GM19043 (cell line): ENCODE data around the gene FOXN3.
"Not testable (repeated sequence)": the region's sequence is repeated elsewhere in the genome, so short reads cannot be mapped to it uniquely, and the experiment has no call there.

ENCODE experiments used
- ATAC-seq: cut with Tn5 transposase; IDR thresholded peaks from one replicate; pipeline ENCODE4 v1.9.1; 2021; ENCODE audit warnings: low read depth; ENCODE audit not compliant: unreplicated experiment

Gene FOXN3

DNA sequence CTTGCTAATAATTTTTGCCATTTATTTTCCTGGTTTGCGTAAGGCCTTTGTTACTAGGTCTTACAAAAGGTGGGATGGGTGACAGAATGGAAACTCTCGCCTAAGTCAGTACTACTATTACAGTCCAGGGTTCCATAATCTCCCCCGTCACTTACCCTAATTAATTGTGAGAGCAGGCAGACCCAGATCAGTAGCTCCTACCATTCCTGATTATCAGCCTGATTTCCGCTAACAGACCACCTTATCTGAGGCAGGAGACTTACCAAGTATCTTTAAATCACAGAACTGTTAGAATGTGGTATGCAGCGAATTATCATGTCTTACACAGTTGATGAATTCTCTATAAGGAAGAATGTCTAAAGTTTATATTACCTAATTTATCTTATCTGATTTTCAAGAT is 234.7 kb downstream of the FOXN3 start:
- ATAC-seq: no peak

GRCh38 chr14:89180546-89180945 is 236.5 kb downstream of the FOXN3 start:
- no peak for ATAC-seq

- ATAC-seq: no peak
Observed at GRCh38 chr14:89179891-89180404, 237.1 kb downstream of the FOXN3 start.

DNA sequence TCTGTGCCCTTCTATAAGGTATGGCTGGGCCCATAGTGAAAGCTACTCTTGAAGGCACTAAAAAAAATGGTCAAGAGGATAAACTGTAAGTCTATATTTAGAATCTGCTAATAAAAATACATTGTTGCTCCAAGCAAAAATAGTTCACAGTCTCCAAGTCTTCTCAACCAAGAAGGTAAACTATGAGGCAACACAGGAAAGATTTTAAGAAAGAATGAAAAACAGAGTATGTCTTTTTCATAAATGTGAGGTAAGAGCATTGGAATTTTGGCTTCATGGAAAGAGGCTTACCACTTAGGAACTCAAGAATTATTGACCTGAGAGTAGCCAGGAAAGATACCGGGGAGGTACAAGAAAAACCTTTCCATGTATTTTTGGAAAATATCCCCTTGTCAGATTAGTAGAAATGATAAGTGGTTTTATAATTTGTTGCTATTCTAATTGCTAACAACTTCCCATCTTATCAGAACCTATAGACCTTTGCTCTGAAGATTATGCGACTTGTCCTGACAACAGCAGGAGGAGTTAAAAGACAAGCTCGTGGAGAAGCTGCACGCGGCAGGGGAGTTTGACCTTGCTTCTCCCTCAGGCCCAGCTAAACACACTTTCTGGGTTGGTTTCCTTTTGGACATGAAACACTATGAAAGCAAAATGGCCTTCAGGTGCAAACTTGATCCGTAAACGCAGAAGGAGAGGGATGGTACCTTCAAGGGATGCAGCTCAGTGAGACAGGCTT is 238.1 kb downstream of the FOXN3 start:
- no peak for ATAC-seq

- ATAC-seq: no peak
Observed at GRCh38 chr14:89178376-89178775, 238.7 kb downstream of the FOXN3 start.

- ATAC-seq: no peak
Observed at GRCh38 chr14:89175881-89176799, 240.9 kb downstream of the FOXN3 start.

- no peak for ATAC-seq
Observed at GRCh38 chr14:89171628-89172027, 245.4 kb downstream of the FOXN3 start.

DNA sequence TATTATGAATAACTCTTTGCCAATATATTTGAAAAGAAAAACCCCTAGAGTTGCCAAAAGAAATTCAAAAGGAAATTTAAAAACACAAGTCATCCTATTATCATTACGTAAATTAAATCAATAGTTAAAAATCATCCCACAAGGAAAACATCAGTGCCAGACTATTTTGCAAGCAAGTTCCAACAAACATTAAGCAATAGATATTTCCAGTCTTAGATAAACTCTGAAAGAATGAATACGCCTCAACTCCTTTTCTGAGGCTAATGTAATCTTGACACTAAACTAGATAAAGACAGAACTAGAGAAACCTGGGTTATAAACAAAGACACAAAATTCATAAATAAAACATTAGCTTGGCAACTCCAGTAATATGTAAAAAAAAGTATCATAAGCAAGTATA is 245.9 kb downstream of the FOXN3 start:
- ATAC-seq: no peak

DNA sequence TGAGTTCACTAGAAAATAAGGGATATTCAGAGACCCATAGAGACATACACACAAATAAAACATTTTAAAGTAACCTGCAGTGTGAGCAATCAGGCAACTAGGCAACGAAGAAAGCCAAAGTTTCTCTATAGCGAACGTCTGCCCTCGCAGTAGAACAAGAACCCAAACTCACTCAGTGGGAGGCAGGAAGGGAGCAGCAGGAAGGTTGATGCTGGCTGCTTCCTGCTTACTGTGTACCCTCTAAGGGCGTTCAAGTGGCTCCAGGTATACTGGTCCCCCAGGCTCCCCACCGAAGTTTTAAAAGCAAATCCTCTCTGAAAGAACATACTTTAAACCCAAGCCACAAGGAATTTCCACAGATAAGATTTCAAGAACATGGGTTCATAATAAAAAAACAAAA is 249.3 kb downstream of the FOXN3 start:
- no peak for ATAC-seq

DNA sequence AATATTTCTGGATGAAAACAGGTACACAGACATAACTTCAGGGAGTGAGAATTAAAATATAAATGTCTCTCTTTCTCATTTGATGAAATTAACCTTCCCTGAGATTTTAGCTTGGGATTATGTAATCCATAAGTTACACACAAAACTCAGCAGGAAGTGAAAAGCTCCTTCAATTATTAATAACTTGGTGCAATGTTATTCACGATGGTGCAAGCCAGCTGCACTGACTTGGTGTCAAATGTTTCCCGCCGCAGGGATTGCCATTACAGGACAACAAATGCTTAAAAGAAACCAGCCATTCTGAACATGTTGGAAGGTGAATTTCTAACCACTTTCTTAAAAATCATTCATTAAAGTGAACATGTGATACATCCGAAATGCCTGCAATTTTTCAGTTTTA is 250.4 kb downstream of the FOXN3 start:
- ATAC-seq: no peak

DNA sequence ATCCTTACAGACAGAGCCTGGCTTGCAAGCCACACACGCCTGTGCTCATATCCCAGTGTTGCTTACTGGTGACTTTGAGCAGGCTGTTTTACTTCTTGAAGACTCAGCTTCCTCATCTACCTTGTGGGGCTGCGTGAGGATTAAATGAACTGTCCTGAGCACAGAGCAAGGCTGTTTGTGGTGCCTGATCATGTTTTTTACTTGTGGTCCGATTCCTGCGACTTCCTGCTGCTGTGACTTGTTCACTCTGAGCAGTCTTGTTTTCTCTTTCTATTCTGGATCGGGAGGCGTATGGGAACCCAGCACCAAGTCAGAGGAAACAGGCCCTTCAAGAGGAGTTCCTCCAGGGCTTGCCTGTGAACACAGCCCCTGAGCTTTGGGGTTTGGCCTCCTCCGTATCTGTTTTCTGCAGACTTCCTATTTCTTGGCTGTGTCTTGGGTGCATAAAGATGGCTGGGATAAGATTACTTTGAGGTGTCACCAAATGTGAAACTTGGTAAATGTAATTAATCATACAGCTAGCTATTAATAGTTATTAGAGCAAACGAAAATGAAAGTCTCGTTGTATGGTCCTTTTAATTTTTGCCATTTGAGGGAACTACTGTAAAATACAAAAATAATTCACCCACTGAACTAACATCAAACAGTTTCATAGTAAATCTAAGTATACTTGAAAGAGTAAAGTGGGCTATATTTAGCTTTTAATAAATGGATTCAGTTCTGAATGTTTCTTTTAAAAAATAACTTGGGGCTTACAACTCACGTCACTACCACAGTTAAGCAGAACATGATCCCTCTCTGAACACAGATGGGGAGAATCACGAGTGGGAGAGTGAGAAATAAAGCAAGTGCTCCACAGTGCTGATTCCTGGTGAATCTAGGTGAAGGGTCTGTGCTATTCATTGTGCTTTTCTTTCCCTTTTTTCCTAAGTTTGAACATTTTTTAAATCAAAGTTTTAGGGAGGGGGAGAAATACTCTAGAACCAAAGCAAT is 251.5 kb downstream of the FOXN3 start:
- ATAC-seq: peak; percentile 57

DNA sequence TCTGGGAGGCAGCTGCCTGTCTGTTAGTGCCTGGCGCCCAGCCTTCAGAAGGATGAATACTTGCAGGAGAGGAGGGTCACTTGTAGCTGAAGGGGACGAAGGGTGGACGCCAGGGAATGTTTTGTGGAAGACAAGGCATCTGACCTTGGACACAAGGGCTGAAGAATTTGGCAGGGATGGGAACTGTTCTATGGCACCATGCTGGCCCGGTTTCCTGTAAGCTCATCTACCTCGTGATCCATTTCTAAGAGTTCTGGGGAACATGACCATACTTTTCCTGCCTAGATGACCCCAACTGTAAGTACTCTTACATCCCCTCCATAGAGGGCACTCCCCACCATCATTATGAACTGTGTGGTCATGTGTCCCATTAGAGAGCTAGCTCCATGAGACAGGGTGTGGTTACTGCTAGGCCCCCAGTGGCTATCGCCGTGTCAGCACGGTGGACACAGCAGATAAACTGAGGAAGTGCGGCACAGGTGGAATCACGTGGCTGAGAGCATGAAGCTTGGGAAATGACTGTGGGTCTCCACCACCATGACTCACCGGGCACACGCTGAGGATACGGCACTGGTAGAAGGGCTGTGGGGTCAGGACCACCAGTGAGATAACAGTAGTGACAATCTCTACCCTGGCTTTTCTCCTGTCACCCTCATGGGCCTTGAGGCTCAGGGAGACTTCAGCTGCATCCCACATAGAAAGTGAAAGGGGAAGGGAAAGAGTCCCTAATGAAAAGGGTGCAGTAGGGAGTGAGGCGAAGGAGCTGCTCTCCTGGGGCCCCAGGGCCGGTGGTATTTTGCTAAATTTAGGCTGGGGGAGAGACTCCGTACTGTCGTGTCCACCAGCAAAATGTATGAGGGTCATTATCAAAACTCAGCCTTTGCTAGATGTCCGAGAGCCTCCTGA is 252.6 kb downstream of the FOXN3 start:
- peak; percentile 28 for ATAC-seq

DNA sequence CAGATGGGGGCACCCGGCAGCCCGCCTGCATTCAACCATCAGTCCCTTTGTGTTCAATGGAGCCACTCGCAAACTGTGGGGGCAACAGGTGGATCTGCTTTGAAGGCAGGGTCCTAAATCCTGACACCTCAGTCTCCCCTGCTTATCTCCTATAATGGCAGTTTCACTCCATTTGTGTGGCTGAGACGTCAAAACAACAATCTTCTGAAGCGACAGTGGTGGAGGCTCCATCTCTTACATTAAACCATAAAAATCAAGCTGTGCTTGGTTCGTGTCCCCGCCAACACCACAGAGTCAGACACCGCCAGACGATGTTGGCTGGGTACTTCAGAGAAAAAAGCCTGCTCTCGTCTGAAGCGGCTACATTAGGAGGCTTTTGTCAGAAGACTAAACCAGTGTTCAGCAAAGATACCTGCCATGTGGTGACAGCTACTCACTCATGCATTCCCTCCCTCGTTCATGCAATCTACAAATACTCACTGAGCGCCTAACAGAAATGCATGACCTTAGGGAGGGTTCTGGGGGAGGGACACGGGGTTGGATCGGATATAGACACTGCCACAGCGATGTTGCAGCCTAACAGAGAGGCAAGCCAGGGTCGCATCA is 253.9 kb downstream of the FOXN3 start:
- no peak for ATAC-seq

- ATAC-seq: no peak
Observed at GRCh38 chr14:89162586-89162985, 254.4 kb downstream of the FOXN3 start.

DNA sequence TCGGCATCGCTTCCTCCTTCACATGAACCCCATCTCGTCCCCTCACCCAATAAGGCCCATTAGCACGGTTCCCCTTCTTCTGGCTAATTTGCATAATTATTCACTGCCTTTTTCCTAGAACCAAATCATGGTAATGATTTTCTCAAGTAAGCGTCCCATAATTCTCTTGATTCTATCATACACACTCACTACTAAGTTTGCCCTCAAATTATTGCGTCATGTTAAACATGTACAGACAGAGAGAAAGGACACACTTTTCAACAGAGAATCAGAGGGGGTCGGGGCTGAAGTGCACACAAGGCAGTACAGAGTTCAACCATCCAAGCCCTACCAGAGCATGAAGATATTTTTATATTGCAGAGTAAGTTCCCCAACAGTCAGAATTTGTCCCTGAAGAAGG is 256.6 kb downstream of the FOXN3 start:
- no peak for ATAC-seq

- ATAC-seq: no peak
Observed at GRCh38 chr14:89158701-89159100, 258.3 kb downstream of the FOXN3 start.

GRCh38 chr14:89158104-89158503 is 258.9 kb downstream of the FOXN3 start:
- ATAC-seq: not testable (repeated sequence)

- no peak for ATAC-seq
Observed at GRCh38 chr14:89155491-89155890, 261.5 kb downstream of the FOXN3 start.

DNA sequence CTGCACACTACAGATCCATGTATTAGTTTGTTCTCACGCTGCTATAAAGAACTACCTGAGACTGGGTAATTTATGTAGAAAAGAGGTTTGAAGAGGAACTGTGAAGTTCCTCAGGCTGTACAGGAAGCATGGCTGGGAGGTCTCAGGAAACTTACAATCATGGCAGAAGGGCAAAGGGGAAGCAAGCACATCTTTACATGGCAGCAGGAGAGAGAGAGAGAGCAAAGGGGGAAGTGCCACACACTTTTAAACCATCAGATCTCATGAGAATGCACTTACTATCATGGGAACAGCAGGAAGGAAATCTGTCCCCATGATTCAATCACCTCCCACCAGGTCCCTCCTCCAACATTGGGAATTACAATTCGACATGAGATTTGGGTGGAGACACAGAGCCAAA is 265.3 kb downstream of the FOXN3 start:
- not testable (repeated sequence) for ATAC-seq
